WERI-Rb-1 (cell line): ENCODE measurements around the gene PRSS56.
A peak's percentile ranks its signal among the peaks of the same experiment; 100 is the strongest.

Source experiments
- DNase-seq: peaks from one replicate; pipeline ENCODE4 v3.0.0-alpha.2; 2020
- H3K27ac ChIP-seq: fragments of 250-450 bp; sonication (Bioruptor Pico); 2 replicates; pipeline ENCODE4 v1.5.1; 2020; ENCODE audit warnings: mild to moderate bottlenecking, moderate library complexity
- H3K27me3 ChIP-seq: fragments of 250-450 bp; sonication (Bioruptor Pico); 2 replicates; pipeline ENCODE4 v1.5.1; 2021; ENCODE audit warnings: mild to moderate bottlenecking, low read depth, moderate library complexity; ENCODE audit not compliant: insufficient read depth, severe bottlenecking
- H3K36me3 ChIP-seq: fragments of 250-450 bp; sonication (Bioruptor Pico); 2 replicates; pipeline ENCODE4 v1.5.1; 2020; ENCODE audit warnings: mild to moderate bottlenecking, moderate library complexity
- H3K4me3 ChIP-seq: 2 replicates; pipeline ENCODE4 v1.5.1; 2011; ENCODE audit warnings: low read depth, mild to moderate bottlenecking, control low read depth, low read length
- H3K9me3 ChIP-seq: fragments of 250-450 bp; sonication (Bioruptor Pico); 2 replicates; pipeline ENCODE4 v1.5.1; 2021; ENCODE audit warnings: mild to moderate bottlenecking, moderate library complexity; ENCODE audit not compliant: severe bottlenecking
- CTCF ChIP-seq: IDR thresholded peaks from 2 replicates; pipeline ENCODE4 v1.5.1; 2011; ENCODE audit warnings: low read depth, mild to moderate bottlenecking, control low read depth, inconsistent platforms, low read length

The PRSS56 gene

GRCh38 chr2:232478571-232479340 lies 41.4 kb upstream of the PRSS56 start:
- H3K27me3 ChIP-seq: peaks cover 4% of the 10 kb centered on the region
- H3K9me3 ChIP-seq: no peaks in the 10 kb centered on the region
- DNase-seq: no peak
- H3K4me3 ChIP-seq: no peak overlapping the region
- TF ChIP-seq CTCF: no peak
- no peak overlapping the region for H3K27ac ChIP-seq
- no peaks in the 10 kb centered on the region for H3K36me3 ChIP-seq

- Histone ChIP-seq H3K36me3 (no peaks in the 10 kb centered on the region), H3K27me3 (peaks cover 5% of the 10 kb centered on the region), H3K27ac (no peak overlapping the region), H3K4me3 (no peak overlapping the region), H3K9me3 (no peaks in the 10 kb centered on the region)
- peak; percentile 48; the same call in 1 of the 2 replicates for TF ChIP-seq CTCF
- DNase-seq: no peak
Measured at GRCh38 chr2:232479341-232480200, 40.6 kb upstream of the PRSS56 start.

GRCh38 chr2:232480201-232481190 lies 39.7 kb upstream of the PRSS56 start:
- Histone ChIP-seq H3K27me3 (peaks cover 14% of the 10 kb centered on the region), H3K9me3 (no peaks in the 10 kb centered on the region), H3K27ac (no peak overlapping the region), H3K4me3 (no peak overlapping the region), H3K36me3 (no peaks in the 10 kb centered on the region)
- no peak for TF ChIP-seq CTCF
- DNase-seq: no peak

- H3K36me3 ChIP-seq: no peaks in the 10 kb centered on the region
Measured at GRCh38 chr2:232481322-232482140, 38.7 kb upstream of the PRSS56 start.

More at GRCh38 chr2:232481322-232482140, 38.7 kb upstream of the PRSS56 start:
- Histone ChIP-seq H3K4me3 (no peak overlapping the region), H3K27me3 (peaks cover 24% of the 10 kb centered on the region), H3K27ac (no peak overlapping the region), H3K9me3 (no peaks in the 10 kb centered on the region)
- no peak for TF ChIP-seq CTCF
- no peak for DNase-seq
